K562 (cell line): Measurements from ENCODE around the gene GLB1L2.

ENCODE experiments used
- ARID2 ChIP-seq: fragments of 450-650 bp; IDR thresholded peaks from 2 replicates; pipeline ENCODE4 v1.6.1; 2017; ENCODE audit warnings: antibody characterized with exemption, mild to moderate bottlenecking
- CTCF ChIP-seq, 3 experiments: IDR thresholded peaks in 2 of 3; conservative IDR thresholded peaks in 1 of 3; 2 replicates each; pipeline ENCODE4 v1.5.1; 2011 to 2012; ENCODE audit warnings: low read length in 3 of 3, mild to moderate bottlenecking in 3 of 3, control low read depth in 2 of 3, improper control_type of control experiment in 1 of 3, inconsistent platforms in 1 of 3, low read depth in 1 of 3, mixed read lengths in 1 of 3, moderate library complexity in 1 of 3; ENCODE audit not compliant: insufficient read depth in 2 of 3
- E2F4 ChIP-seq: sonication (generic); formaldehyde crosslinking; IDR thresholded peaks from 2 replicates; pipeline ENCODE4 v1.8.0; 2022; ENCODE audit warnings: mild to moderate bottlenecking, low read depth, missing genetic modification reagents
- E4F1 ChIP-seq: fragments of 250-450 bp; sonication (Bioruptor Pico); IDR thresholded peaks from 2 replicates; pipeline ENCODE4 v1.5.0; 2021; ENCODE audit warnings: mild to moderate bottlenecking, borderline replicate concordance
- GABPA ChIP-seq: fragments of 200-800 bp; sonication (Bioruptor generic); conservative IDR thresholded peaks from 2 replicates; pipeline ENCODE4 v1.6.1; 2016; ENCODE audit warnings: low read depth, missing genetic modification characterization, missing compliant biosample characterization
- KLF6 ChIP-seq: fragments of 250-450 bp; sonication (Bioruptor Pico); IDR thresholded peaks from 2 replicates; pipeline ENCODE4 v1.4.0; 2020; ENCODE audit warnings: mild to moderate bottlenecking, moderate library complexity, borderline replicate concordance
- PHF20 ChIP-seq: fragments of 450-650 bp; IDR thresholded peaks from 2 replicates; pipeline ENCODE4 v1.6.1; 2018; ENCODE audit not compliant: partially characterized antibody
- SIRT6 ChIP-seq: IDR thresholded peaks from one replicate; pipeline ENCODE4 v1.6.1; 2012; ENCODE audit warnings: low read depth, mild to moderate bottlenecking, control low read depth, inconsistent platforms, low read length, moderate library complexity
- SMAD1 ChIP-seq: fragments of 150-350 bp; IDR thresholded peaks from 2 replicates; pipeline ENCODE4 v1.6.1; 2014; ENCODE audit warnings: low read length, low read depth; ENCODE audit not compliant: partially characterized antibody
- SMARCE1 ChIP-seq: fragments of 450-650 bp; IDR thresholded peaks from 2 replicates; pipeline ENCODE4 v1.7.1; 2016; ENCODE audit warnings: mild to moderate bottlenecking

- TF ChIP-seq E2F4 (CRISPR knock-in tag) (no peak), E4F1 (CRISPR knock-in tag) (no peak), SIRT6 (no peak), SMARCE1 (no peak), KLF6 (CRISPR knock-in tag) (no peak), GABPA (tag) (no peak), CTCF (IDR thresholded peaks at IDR 0.05 in 2 of 3, conservative IDR thresholded peaks at IDR 0.05 in 1 of 3; ENCODE audit: insufficient read depth in 2 of 3, low read depth in 1 of 3, low read length in 3 of 3) (no peak), PHF20 (no peak), SMAD1 (no peak), ARID2 (no peak)
These were observed 36.0 kb downstream of the GLB1L2 start for GRCh38 chr11:134367781-134368180.
